GM23248 (cell line): ENCODE results near the gene PITPNB. TPM values are rescaled to one million over a fixed set of nuclear protein-coding genes. Genes with fewer than 3 reads are reported as not detected.

ENCODE experiments used
- DNase-seq: peaks from one replicate; pipeline ENCODE4 v3.0.0-alpha.2; 2015
- H2AFZ ChIP-seq: fragments of 200-600 bp; sonication (generic); 2 replicates; pipeline ENCODE4 v1.6.1; 2016; ENCODE audit warnings: antibody characterized with exemption
- H3F3A ChIP-seq: fragments of 200-600 bp; sonication (generic); 2 replicates; pipeline ENCODE4 v1.6.1; 2016; ENCODE audit warnings: mild to moderate bottlenecking, antibody characterized with exemption, mixed run types; ENCODE audit not compliant: insufficient read depth
- H3K27ac ChIP-seq: fragments of 200-600 bp; sonication (generic); 2 replicates; pipeline ENCODE4 v1.5.1; 2016; ENCODE audit warnings: mild to moderate bottlenecking
- H3K27me3 ChIP-seq: fragments of 200-600 bp; sonication (generic); replicated peaks from 2 replicates; pipeline ENCODE4 v1.6.1; 2016; ENCODE audit warnings: mild to moderate bottlenecking; ENCODE audit not compliant: insufficient read depth
- H3K36me3 ChIP-seq: fragments of 200-600 bp; sonication (generic); 2 replicates; pipeline ENCODE4 v1.6.1; 2016; ENCODE audit warnings: low read depth, mild to moderate bottlenecking
- H3K4me1 ChIP-seq: fragments of 200-600 bp; sonication (generic); 2 replicates; pipeline ENCODE4 v1.6.1; 2016; ENCODE audit warnings: mild to moderate bottlenecking; ENCODE audit not compliant: insufficient read depth
- H3K4me2 ChIP-seq: fragments of 200-600 bp; sonication (generic); one replicate; pipeline ENCODE4 v1.6.1; 2016; ENCODE audit warnings: mild to moderate bottlenecking; ENCODE audit not compliant: unreplicated experiment
- H3K4me3 ChIP-seq: fragments of 200-600 bp; sonication (generic); 2 replicates; pipeline ENCODE4 v1.5.1; 2016; ENCODE audit warnings: mild to moderate bottlenecking
- H3K79me2 ChIP-seq: fragments of 200-600 bp; sonication (generic); 2 replicates; pipeline ENCODE4 v1.6.1; 2016; ENCODE audit warnings: mild to moderate bottlenecking; ENCODE audit not compliant: insufficient read depth
- H3K9ac ChIP-seq: fragments of 200-600 bp; sonication (generic); 2 replicates; pipeline ENCODE4 v1.6.1; 2016; ENCODE audit warnings: mild to moderate bottlenecking
- H3K9me2 ChIP-seq: fragments of 200-600 bp; sonication (generic); 2 replicates; pipeline ENCODE4 v1.6.1; 2016; ENCODE audit warnings: mixed run types, mild to moderate bottlenecking, moderate library complexity; ENCODE audit not compliant: insufficient read depth
- H3K9me3 ChIP-seq: fragments of 200-600 bp; sonication (generic); one replicate; pipeline ENCODE4 v1.6.1; 2017; ENCODE audit warnings: low read depth
- H4K20me1 ChIP-seq: fragments of 200-600 bp; sonication (generic); 2 replicates; pipeline ENCODE4 v1.6.0; 2016; ENCODE audit not compliant: insufficient read depth
- EZH2 ChIP-seq: fragments of 200-600 bp; sonication (generic); IDR thresholded peaks from 2 replicates; pipeline ENCODE4 v1.6.1; 2018; ENCODE audit warnings: antibody characterized with exemption, mild to moderate bottlenecking; ENCODE audit not compliant: insufficient read depth, poor library complexity, severe bottlenecking
- EZH2phosphoT487 ChIP-seq: fragments of 200-600 bp; sonication (generic); IDR thresholded peaks from 2 replicates; pipeline ENCODE4 v1.6.1; 2018; ENCODE audit warnings: antibody characterized with exemption, moderate library complexity, mild to moderate bottlenecking, low read depth; ENCODE audit not compliant: insufficient read depth
- WGBS, 2 experiments: methylation state at CpG; one replicate each; pipeline ENCODE4 v1.1.6; 2015 to 2017; ENCODE audit warnings: low lambda C conversion rate in 2 of 2, low coverage in 1 of 2; ENCODE audit errors: missing lambda C conversion rate in 2 of 2; 5-methylcytosine and 5-hydroxymethylcytosine counted together
- in situ Hi-C: fragments of 300-500 bp; cut with MboI; formaldehyde crosslinking; loops from 2 replicates; pipeline ENCODE4 v1.15.0; 2020
- microRNA-seq: library from miRNA; unstranded; fragments of <30 nt; microRNA quantifications from one replicate; pipeline ENCODE4, GENCODE V29; 2016; ENCODE audit warnings: borderline number of aligned reads
- polyA plus RNA-seq: library from polyadenylated mRNA; unstranded; fragments of >200 nt; fragmentation: Nextera tagmentation; extraction: Ambion mirVana; gene quantifications from 2 replicates; pipeline ENCODE4 v1.2.1, GENCODE V29; 2016
- small RNA-seq: library from RNA; depleted of rRNA; stranded (forward); fragments of <200 nt; gene quantifications from one replicate; pipeline ENCODE3, GENCODE V24; 2014; ENCODE audit warnings: low read depth, low replicate concordance
- total RNA-seq: library from RNA; depleted of rRNA; stranded (reverse); fragments of >200 nt; shearing (Covaris generic); gene quantifications from 2 replicates; pipeline ENCODE4 v1.2.3, GENCODE V29; 2014; rRNA removed

The PITPNB gene
- total and polyA plus RNA-seq, 2 experiments from 2014 or later: 17.7 to 82.1 TPM

DNA sequence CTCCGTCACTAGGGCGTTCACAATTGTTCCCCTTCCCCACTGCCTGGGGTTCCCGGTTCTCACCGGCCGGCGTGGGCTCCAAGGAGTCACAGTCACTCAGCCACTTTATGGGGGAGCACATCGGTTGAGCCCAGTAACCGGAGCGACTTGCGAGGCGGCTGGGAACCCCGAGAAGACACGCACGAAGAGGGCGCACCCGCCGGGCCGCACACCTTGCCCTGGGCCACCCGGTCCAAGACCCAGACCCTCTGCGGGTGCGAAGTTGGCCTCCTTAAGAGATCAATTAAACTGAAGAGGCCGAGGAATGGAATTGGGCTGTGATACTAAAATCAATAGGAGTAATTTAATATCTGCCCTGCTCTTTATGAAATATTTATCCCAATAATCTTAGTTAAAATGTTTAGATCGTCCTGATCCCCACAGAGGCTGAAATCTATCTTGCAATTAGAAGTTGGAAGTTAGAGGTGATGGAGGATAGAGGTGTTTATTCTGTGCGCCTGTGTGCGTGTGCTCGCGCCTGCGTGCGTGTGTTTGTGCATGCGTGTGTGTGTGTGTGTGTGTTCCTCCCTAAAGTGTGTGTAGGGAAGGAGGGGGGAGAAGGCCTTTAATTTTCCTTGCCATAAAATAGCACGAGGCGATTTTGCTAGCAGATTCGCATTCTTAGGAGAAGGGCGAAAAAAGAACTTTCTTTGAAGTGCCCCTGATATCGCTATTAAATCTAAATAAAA is 116.5 kb downstream of the PITPNB start:
- Histone ChIP-seq H3K36me3 (no peaks in the 10 kb centered on the region; the same call in 1 of the 2 replicates), H3K9me3 (no peaks in the 10 kb centered on the region), H3K79me2 (peaks cover 33% of the 10 kb centered on the region), H3K4me3 (peak overlapping the region; percentile 85), H2AFZ (peak overlapping the region; percentile 82), H3F3A (no peaks in the 10 kb centered on the region), H3K27ac (peak overlapping the region; percentile 56), H3K4me1 (no peaks in the 10 kb centered on the region), H4K20me1 (no peaks in the 10 kb centered on the region), H3K4me2 (peak overlapping the region; percentile 85), H3K27me3 (no peaks in the 10 kb centered on the region), H3K9me2 (no peaks in the 10 kb centered on the region), H3K9ac (peak overlapping the region; percentile 85)
- in situ Hi-C loops: loop anchor here (10.0 to 25.0 kb wide), 3 partner anchors 398 to 1048 kb away; no protein-coding TSS in a partner anchor
- no peak for DNase-seq
- TF ChIP-seq EZH2phosphoT487 (no peak), EZH2 (no peak)
- 33 to 34% methylated on average over 35 of the region's 35 CpGs for WGBS, 2 experiments

Small RNAs within 50 kb of the gene (microRNA-seq; reads per million reads assigned to microRNA genes)
- not detected for gene MIR3199-1
- not detected for gene MIR3199-2

Small RNAs within 50 kb of the gene (small RNA-seq; reads per million reads assigned to genes)
- gene MIR3199-1: not detected
- not detected for gene RF02198

Other genes with a start within 250 kb of the PITPNB start
- 24.8 and 25.9 TPM in 2 replicates for gene MN1, start 117.5 kb downstream of the PITPNB start, total RNA-seq
- 4.2 and 4.4 TPM in 2 replicates for gene MN1, start 117.5 kb downstream of the PITPNB start, polyA plus RNA-seq